SU-DHL-6 (cell line): Measurements from ENCODE around the gene ST3GAL3.

ENCODE experiments used
- H2AFZ ChIP-seq: fragments of 200-600 bp; sonication (generic); 2 replicates; pipeline ENCODE4 v1.6.1; 2014; ENCODE audit warnings: low read depth, mild to moderate bottlenecking, moderate library complexity, mixed read lengths, antibody characterized with exemption, low read length; ENCODE audit not compliant: severe bottlenecking
- H3F3A ChIP-seq: fragments of 200-600 bp; shearing (Covaris generic); 2 replicates; pipeline ENCODE4 v1.6.0; 2016; ENCODE audit warnings: antibody characterized with exemption, mild to moderate bottlenecking; ENCODE audit not compliant: insufficient read depth
- H3K27ac ChIP-seq: fragments of 200-600 bp; sonication (generic); 2 replicates; pipeline ENCODE4 v1.5.1; 2016; ENCODE audit warnings: low read depth, mild to moderate bottlenecking, low read length, moderate library complexity, mixed read lengths
- H3K27me3 ChIP-seq: fragments of 200-600 bp; sonication (generic), shearing (Covaris generic); 2 replicates; pipeline ENCODE4 v1.6.0; 2014; ENCODE audit warnings: mild to moderate bottlenecking, low read length
- H3K36me3 ChIP-seq: fragments of 200-600 bp; sonication (generic); 2 replicates; pipeline ENCODE4 v1.6.1; 2014; ENCODE audit warnings: mild to moderate bottlenecking, low read length, mixed read lengths
- H3K4me2 ChIP-seq: fragments of 300-600, 200-600 bp; shearing (Covaris generic), sonication (generic); 2 replicates; pipeline ENCODE4 v1.6.0; 2014; ENCODE audit warnings: low read length, low read depth, mild to moderate bottlenecking; ENCODE audit not compliant: poor library complexity, severe bottlenecking
- H3K4me3 ChIP-seq: fragments of 200-600 bp; sonication (generic); 2 replicates; pipeline ENCODE4 v1.5.1; 2014; ENCODE audit warnings: antibody characterized with exemption, low read length, mild to moderate bottlenecking, mixed read lengths; ENCODE audit not compliant: insufficient read depth, poor library complexity, severe bottlenecking
- H3K79me2 ChIP-seq: fragments of 200-600 bp; sonication (generic); 2 replicates; pipeline ENCODE4 v1.6.1; 2014; ENCODE audit warnings: mild to moderate bottlenecking, low read length, moderate library complexity; ENCODE audit not compliant: insufficient read depth
- H3K9ac ChIP-seq: fragments of 200-600 bp; sonication (generic); 2 replicates; pipeline ENCODE4 v1.7.0; 2014; ENCODE audit warnings: mild to moderate bottlenecking, low read length
- H3K9me2 ChIP-seq: fragments of 200-600 bp; sonication (generic); replicated peaks from 2 replicates; pipeline ENCODE4 v1.6.1; 2014; ENCODE audit warnings: low read length; ENCODE audit not compliant: insufficient read depth
- H3K9me3 ChIP-seq: fragments of 200-600 bp; sonication (generic); 2 replicates; pipeline ENCODE4 v1.6.1; 2014; ENCODE audit warnings: low read length, mixed read lengths; ENCODE audit not compliant: insufficient read depth
- H4K20me1 ChIP-seq: fragments of 200-600 bp; sonication (generic); 2 replicates; pipeline ENCODE4 v1.6.1; 2014; ENCODE audit warnings: low read depth, mild to moderate bottlenecking, antibody characterized with exemption, low read length, moderate library complexity, mixed read lengths
- EZH2phosphoT487 ChIP-seq: fragments of 200-600 bp; sonication (generic), shearing (Covaris generic); conservative IDR thresholded peaks from 2 replicates; pipeline ENCODE4 v1.6.1; 2018; ENCODE audit warnings: mild to moderate bottlenecking, antibody characterized with exemption, low read length, moderate library complexity, mixed read lengths
- TF ChIP-seq, protein P1 (sequence below): fragments of 200-600 bp; sonication (generic); IDR thresholded peaks from one replicate; pipeline ENCODE4 v1.5.1; 2017; ENCODE audit warnings: antibody characterized with exemption, mild to moderate bottlenecking, low read length, moderate library complexity; ENCODE audit not compliant: insufficient read depth, poor library complexity, severe bottlenecking

Gene ST3GAL3

DNA sequence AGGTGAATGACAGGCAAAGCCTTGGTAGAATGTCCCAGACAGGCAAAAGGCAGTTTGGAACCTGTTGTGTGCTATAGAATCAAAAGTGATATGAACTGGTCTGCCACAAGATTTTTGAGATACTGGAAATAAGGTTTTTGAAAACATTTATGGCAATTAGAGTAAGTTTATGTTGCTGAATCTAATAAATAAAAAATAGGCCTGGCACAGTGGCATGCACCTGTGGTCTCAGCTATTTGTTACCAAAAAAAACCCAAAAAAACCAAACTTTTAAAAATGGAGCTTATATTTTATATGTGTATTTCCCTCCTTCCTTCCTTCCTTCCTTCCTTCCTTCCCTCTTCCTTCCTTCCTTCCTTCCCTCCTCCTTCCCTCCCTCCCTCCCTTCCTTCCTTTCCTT lies 149.8 kb downstream of the ST3GAL3 start:
- TF ChIP-seq, protein P1, sequence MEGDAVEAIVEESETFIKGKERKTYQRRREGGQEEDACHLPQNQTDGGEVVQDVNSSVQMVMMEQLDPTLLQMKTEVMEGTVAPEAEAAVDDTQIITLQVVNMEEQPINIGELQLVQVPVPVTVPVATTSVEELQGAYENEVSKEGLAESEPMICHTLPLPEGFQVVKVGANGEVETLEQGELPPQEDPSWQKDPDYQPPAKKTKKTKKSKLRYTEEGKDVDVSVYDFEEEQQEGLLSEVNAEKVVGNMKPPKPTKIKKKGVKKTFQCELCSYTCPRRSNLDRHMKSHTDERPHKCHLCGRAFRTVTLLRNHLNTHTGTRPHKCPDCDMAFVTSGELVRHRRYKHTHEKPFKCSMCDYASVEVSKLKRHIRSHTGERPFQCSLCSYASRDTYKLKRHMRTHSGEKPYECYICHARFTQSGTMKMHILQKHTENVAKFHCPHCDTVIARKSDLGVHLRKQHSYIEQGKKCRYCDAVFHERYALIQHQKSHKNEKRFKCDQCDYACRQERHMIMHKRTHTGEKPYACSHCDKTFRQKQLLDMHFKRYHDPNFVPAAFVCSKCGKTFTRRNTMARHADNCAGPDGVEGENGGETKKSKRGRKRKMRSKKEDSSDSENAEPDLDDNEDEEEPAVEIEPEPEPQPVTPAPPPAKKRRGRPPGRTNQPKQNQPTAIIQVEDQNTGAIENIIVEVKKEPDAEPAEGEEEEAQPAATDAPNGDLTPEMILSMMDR: no peak
- no peak for TF ChIP-seq EZH2phosphoT487

GRCh38 chr1:43858324-43858723 lies 151.0 kb downstream of the ST3GAL3 start:
- no peaks in the 10 kb centered on the region for H3K27me3 ChIP-seq
- no peaks in the 10 kb centered on the region for H3K9me3 ChIP-seq
- no peaks in the 10 kb centered on the region for H3K36me3 ChIP-seq
- no peaks in the 10 kb centered on the region for H3K9me2 ChIP-seq
- H3K4me3 ChIP-seq: no peak overlapping the region
- H2AFZ ChIP-seq: no peak overlapping the region
- no peak overlapping the region for H3K27ac ChIP-seq
- no peak overlapping the region for H3K4me2 ChIP-seq
- no peak overlapping the region for H3K9ac ChIP-seq
- no peaks in the 10 kb centered on the region for H3F3A ChIP-seq
- TF ChIP-seq EZH2phosphoT487: no peak
- TF ChIP-seq, protein P1: no peak
- H3K79me2 ChIP-seq: no peaks in the 10 kb centered on the region
- no peaks in the 10 kb centered on the region for H4K20me1 ChIP-seq

More for the DNA sequence above, 149.8 kb downstream of the ST3GAL3 start:
- Histone ChIP-seq H3K36me3 (no peaks in the 10 kb centered on the region), H3K27me3 (no peaks in the 10 kb centered on the region), H3K9me3 (no peaks in the 10 kb centered on the region), H4K20me1 (no peaks in the 10 kb centered on the region), H3K79me2 (no peaks in the 10 kb centered on the region), H2AFZ (no peak overlapping the region), H3K9ac (no peak overlapping the region), H3K9me2 (no peaks in the 10 kb centered on the region), H3K27ac (no peak overlapping the region), H3K4me3 (no peak overlapping the region), H3F3A (no peaks in the 10 kb centered on the region), H3K4me2 (no peak overlapping the region)

DNA sequence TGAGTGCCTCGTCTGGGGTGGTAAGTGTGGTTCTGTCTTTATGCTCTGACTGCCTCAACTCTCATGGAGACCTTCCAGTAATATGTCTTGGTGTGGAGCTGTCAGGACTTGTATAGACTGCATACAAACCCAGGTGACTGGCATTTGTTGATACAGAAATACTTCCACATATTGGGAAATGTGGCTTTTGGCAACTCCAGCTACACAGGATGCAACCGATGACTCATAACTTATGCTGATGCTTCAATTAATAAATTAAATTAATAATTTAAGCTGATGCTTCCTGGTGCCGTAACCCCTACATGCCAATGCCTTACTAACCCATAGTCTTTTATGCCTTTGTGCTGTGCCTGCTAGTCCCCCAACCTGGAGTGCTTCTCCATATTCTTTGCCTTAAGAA lies 154.0 kb downstream of the ST3GAL3 start:
- no peak overlapping the region for H3K4me3 ChIP-seq
- H3K9me3 ChIP-seq: no peaks in the 10 kb centered on the region
- H3K9me2 ChIP-seq: no peaks in the 10 kb centered on the region
- no peak overlapping the region for H2AFZ ChIP-seq
- H3K27ac ChIP-seq: no peak overlapping the region
- H3F3A ChIP-seq: no peaks in the 10 kb centered on the region
- no peaks in the 10 kb centered on the region for H3K79me2 ChIP-seq
- no peak overlapping the region for H3K4me2 ChIP-seq
- no peaks in the 10 kb centered on the region for H4K20me1 ChIP-seq
- H3K36me3 ChIP-seq: no peaks in the 10 kb centered on the region
- H3K27me3 ChIP-seq: no peaks in the 10 kb centered on the region
- no peak for TF ChIP-seq EZH2phosphoT487
- TF ChIP-seq, protein P1: no peak
- H3K9ac ChIP-seq: no peak overlapping the region
